A549 (cell line): Measurements from ENCODE around the gene ADCY6.

Source experiments
- BCL3 ChIP-seq: fragments of >200 bp; sonication (Bioruptor Twin); formaldehyde crosslinking; IDR thresholded peaks from 3 replicates; pipeline ENCODE4 v1.6.1; 2016
- CTCF ChIP-seq: fragments of >200 bp; sonication (Bioruptor Twin); formaldehyde crosslinking; IDR thresholded peaks from 3 replicates; pipeline ENCODE4 v1.5.1; 2016
- E2F6 ChIP-seq: IDR thresholded peaks from 2 replicates; pipeline ENCODE4 v1.6.1; 2012; ENCODE audit warnings: low read depth, borderline replicate concordance
- KDM5A ChIP-seq: fragments of 200-600 bp; sonication (generic); IDR thresholded peaks from 2 replicates; pipeline ENCODE4 v1.6.1; 2016; ENCODE audit warnings: antibody characterized with exemption, mild to moderate bottlenecking
- MAFK ChIP-seq: fragments of 450-650 bp; IDR thresholded peaks from 2 replicates; pipeline ENCODE4 v1.6.1; 2014; ENCODE audit not compliant: partially characterized antibody
- MAX ChIP-seq: IDR thresholded peaks from 2 replicates; pipeline ENCODE4 v1.6.1; 2012
- NR3C1 ChIP-seq: fragments of >200 bp; sonication (Bioruptor Twin); formaldehyde crosslinking; IDR thresholded peaks from 3 replicates; pipeline ENCODE4 v1.6.1; 2017
- POLR2A ChIP-seq: IDR thresholded peaks from 2 replicates; pipeline ENCODE4 v1.6.1; 2012; ENCODE audit warnings: mild to moderate bottlenecking, low read length
- RAD21 ChIP-seq, 2 experiments: fragments of >200 bp in 1 of 2; sonication (Bioruptor Twin) in 1 of 2; formaldehyde crosslinking in 1 of 2; IDR thresholded peaks in 1 of 2; conservative IDR thresholded peaks in 1 of 2; 2 replicates in 1 of 2; 3 replicates in 1 of 2; pipeline ENCODE4 v1.6.1; 2012 to 2018; ENCODE audit warnings: inconsistent platforms in 1 of 2
- REST ChIP-seq: fragments of 200-600 bp; sonication (generic); IDR thresholded peaks from 2 replicates; pipeline ENCODE4 v1.6.1; 2016; ENCODE audit warnings: antibody characterized with exemption, mild to moderate bottlenecking, moderate library complexity

- no peak for TF ChIP-seq CTCF
- TF ChIP-seq KDM5A = no peak
- TF ChIP-seq REST = no peak
- TF ChIP-seq MAX = no peak
- no peak for TF ChIP-seq POLR2A
- no peak for TF ChIP-seq NR3C1
- no peak for TF ChIP-seq RAD21 (conservative IDR thresholded peaks at IDR 0.05 in 1 of 2, IDR thresholded peaks at IDR 0.05 in 1 of 2)
- TF ChIP-seq BCL3 = no peak
- TF ChIP-seq MAFK = no peak
- no peak for TF ChIP-seq E2F6
Observed at GRCh38 chr12:48832321-48833060, 43.6 kb upstream of the ADCY6 start.
